GM18498 (cell line): Measurements from ENCODE around the gene SNRNP27.
A peak's percentile ranks its signal among the peaks of the same experiment; 100 is the strongest.
"Not testable (repeated sequence)": the region's sequence is repeated elsewhere in the genome, so short reads cannot be mapped to it uniquely, and the experiment has no call there.

Experiments used
- ATAC-seq: cut with Tn5 transposase; IDR thresholded peaks from one replicate; pipeline ENCODE4 v1.9.1; 2021; ENCODE audit warnings: mild to moderate bottlenecking, moderate library complexity; ENCODE audit not compliant: unreplicated experiment

Gene SNRNP27

DNA sequence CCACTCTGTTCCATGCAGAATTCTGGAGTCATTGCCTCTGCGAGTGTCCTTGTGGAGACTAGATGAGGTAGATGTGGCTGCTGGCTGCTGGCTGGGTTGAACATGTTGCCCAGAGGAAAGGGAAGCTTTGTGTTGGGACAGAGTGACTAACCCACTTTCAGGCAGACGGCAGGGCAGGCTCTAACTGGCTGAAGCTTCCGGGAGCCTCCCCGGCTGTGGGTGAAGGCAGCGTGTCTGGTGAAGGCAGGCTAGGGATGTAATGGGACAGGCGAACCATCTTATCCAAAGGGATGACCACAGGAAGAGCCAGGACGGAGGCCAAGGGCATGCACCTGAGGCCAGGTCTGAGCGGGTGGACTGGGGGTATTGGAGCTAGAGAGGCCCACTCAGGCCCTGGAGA lies 51.7 kb downstream of the SNRNP27 start:
- no peak for ATAC-seq

DNA sequence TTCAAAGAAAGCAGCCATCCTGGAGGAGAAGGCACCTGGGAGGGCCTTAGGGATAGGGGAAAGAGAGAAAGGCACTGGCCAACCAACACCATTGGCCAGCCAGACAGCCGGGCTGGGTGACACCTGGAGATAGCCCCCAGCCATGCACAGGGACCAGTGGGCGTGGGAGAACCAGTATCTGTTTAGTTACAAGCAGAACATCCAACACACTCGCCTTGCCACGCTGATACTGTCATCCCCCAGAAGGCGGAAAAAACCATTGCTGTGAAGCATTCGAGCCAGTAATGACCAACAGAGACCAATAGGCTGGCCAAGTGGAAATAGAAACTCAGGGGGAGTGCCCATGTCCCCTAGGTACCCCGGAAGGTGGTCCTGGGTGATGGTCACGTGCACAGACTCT lies 52.2 kb downstream of the SNRNP27 start:
- ATAC-seq, result no peak

GRCh38 chr2:69946351-69947324 lies 52.9 kb downstream of the SNRNP27 start:
- ATAC-seq, result peak; percentile 79

- no peak for ATAC-seq
Measured at GRCh38 chr2:69947325-69947931, 53.7 kb downstream of the SNRNP27 start.

DNA sequence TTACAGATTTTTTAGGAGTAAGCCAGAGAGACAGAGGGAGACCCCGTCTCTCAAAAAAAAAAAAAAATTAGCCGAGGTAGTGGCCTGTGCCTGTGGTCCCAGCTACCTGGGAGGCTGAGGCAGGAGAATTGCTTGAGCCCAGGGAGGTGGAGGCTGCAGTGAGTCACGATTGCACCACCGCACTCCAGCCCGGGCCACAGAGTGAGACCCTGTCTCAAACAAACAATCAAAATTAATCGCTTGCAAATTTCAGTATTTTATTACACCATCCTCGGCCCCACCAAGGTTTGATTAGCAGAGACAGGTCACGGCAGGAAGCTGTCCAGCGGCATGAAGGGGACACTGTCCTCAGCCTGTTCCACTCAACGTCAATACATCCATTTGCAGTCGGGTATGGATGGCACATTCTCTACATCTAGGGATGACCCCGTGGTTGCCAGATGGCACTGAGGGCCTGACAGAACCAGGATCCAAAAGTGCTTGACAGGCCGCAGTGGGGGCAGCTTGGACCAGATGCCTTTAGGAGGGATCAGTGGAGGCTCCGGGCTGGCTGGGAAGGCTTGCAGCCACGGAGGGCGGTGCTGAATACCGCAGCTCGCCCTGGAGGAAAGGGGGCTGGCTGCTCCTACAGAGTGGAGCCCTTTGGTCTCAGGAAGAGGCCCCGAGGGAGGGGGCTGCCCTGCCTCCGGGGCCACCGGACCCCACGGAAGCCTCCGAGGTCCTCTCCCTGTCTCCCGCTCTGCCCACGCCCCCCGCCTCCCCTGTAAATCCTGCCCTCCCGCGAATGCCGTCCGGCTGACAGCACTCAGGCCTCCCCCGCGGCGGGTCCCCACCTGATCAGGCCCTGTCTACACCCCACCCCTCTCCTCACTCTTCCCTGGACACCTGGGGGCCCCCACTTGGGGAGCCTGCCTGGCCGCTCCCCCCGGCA lies 54.5 kb downstream of the SNRNP27 start:
- no peak for ATAC-seq

- ATAC-seq, result no peak
Measured at GRCh38 chr2:69948963-69949645, 55.3 kb downstream of the SNRNP27 start.

DNA sequence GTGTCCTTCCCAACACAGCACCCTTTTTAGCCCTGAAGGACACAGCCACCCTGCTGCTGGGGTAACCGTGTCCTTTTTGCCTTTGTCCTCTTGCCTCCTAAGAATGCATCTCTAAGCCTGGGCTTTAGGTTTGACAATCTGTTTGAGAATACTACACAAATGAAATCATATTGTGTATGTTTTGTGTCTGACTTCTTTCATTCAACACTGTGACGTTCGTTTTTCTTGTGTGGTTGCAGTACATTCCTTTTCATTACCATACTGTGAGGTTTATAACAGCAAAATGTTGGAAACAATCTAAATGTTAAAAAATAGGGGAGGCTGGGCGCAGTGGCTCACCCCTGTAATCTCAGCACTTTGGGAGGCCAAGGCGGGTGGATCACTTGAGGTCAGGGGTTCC lies 56.5 kb downstream of the SNRNP27 start:
- no peak for ATAC-seq

- ATAC-seq, result not testable (repeated sequence)
Measured at GRCh38 chr2:69950671-69951070, 56.9 kb downstream of the SNRNP27 start.

DNA sequence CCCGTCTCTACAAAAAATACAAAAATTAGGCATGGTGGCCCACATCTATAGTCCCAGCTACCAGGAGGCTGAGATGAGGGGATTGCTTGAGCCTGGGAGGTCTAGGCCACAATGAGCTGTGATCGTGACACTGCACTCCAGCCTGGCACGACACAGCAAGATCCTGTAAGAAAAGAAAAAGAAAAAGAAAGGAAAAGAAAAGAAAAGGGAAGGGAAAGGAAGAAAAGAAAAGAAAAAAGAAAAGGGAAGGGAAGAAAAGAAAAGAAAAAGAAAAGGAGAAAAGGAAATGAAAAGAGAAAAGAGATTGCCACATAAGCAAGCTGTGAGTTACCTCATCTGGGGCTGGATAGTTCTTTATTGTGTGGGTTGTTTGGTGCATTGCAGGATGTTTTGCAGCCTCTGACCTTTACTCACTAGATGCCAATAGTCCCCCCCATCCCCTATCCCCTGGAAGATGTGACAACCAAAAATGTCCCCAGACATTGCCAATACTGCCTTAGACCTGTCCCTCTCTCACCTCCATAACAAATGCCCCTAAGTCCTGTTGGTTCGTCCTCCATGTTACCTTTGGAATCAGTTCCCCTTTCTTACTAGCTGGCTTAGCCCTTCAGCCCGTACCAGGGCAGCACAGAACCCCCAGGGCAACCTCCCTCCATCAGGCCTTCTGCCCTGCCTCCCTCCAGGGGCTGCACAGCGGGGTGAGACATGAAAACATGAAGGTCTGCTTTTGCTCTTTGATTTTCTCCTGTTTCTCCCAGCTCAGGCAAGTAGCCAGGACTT lies 58.8 kb downstream of the SNRNP27 start:
- no peak for ATAC-seq

DNA sequence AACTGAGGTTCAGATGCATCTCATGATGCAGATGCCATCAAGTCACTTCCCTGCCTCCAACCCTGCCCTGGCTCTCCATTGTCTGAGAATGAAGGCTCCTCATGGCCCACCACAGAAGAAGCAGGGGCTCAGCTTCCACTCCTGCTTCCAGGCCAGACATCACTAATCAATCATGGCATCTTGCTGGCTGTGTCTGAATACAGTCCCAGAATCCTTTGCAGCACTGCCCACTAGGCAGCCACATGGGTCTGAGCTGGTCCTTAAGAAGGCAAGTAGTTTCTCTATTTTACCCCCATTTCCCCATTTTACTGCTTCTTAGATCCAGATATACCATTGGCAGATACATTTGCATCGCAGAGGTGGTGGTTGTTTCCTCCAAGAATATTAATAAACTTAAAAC lies 60.3 kb downstream of the SNRNP27 start:
- ATAC-seq, result no peak
